Thyroid gland (tissue), 4 donors: ENCODE measurements around the gene SORT1. TPM values are rescaled to one million over a fixed set of nuclear protein-coding genes. Genes with fewer than 3 reads are reported as not detected.

ENCODE experiments used
- DNase-seq, 2 donors: peaks; one replicate each; pipeline ENCODE4 v3.0.0-alpha.2; 2019
- H3K27ac ChIP-seq, 3 donors: fragments of 200-600 bp; sonication (generic); 1 replicate in 2 of 3; 2 replicates in 1 of 3; pipeline ENCODE4 v1.5.1; 2016 to 2019; ENCODE audit warnings: mild to moderate bottlenecking in 1 of 3, moderate library complexity in 1 of 3
- H3K27me3 ChIP-seq: fragments of 200-600 bp; sonication (generic); one replicate; pipeline ENCODE4 v1.5.1; 2019
- H3K36me3 ChIP-seq, 2 donors: fragments of 200-600 bp; sonication (generic); one replicate each; pipeline ENCODE4 v1.5.1; 2016 to 2019
- H3K4me1 ChIP-seq, 2 donors: fragments of 200-600 bp; sonication (generic); one replicate each; pipeline ENCODE4 v1.5.1; 2017 to 2019
- H3K4me3 ChIP-seq, 3 donors: fragments of 200-600 bp; sonication (generic); replicated peaks in 1 of 3; 1 replicate in 2 of 3; 2 replicates in 1 of 3; pipeline ENCODE4 v1.5.1; 2016; ENCODE audit warnings: mild to moderate bottlenecking in 1 of 3
- H3K9me3 ChIP-seq: fragments of 200-600 bp; sonication (generic); one replicate; pipeline ENCODE4 v1.5.1; 2017
- POLR2A ChIP-seq, 2 donors: fragments of 450-650 bp; IDR thresholded peaks; one replicate each; pipeline ENCODE4 v1.6.1; 2017; ENCODE audit warnings: antibody characterized with exemption in 2 of 2, mild to moderate bottlenecking in 2 of 2, moderate library complexity in 1 of 2
- WGBS, 2 donors: methylation state at CpG; one replicate each; pipeline ENCODE4 v1.1.5; 2017; 5-methylcytosine and 5-hydroxymethylcytosine counted together
- intact Hi-C: fragments of 100-400 bp; cut with DNase I; formaldehyde crosslinking; loops from one replicate; pipeline ENCODE4 v1.15.1; 2023
- total RNA-seq, 4 donors: library from RNA; depleted of rRNA; stranded (reverse); fragments of >200 nt; gene quantifications; one replicate each; pipeline ENCODE4 v1.2.3, GENCODE V29; 2016
- TF ChIP-seq, protein P1 (sequence below), 6 experiments: fragments of 200-600 bp in 3 of 6; fragments of 450-650 bp in 3 of 6; sonication (generic) in 3 of 6; IDR thresholded peaks; one replicate each; pipeline ENCODE4 v1.5.1; 2016 to 2019; ENCODE audit warnings: antibody characterized with exemption in 6 of 6, mild to moderate bottlenecking in 2 of 6, inconsistent platforms in 1 of 6, moderate library complexity in 1 of 6

The SORT1 gene
- total RNA-seq, 4 donors from 2014 or later, result 65.7 to 152 (median 137) TPM

GRCh38 chr1:109331113-109331512 is 66.6 kb downstream of the SORT1 start:
- H3K27ac ChIP-seq, result no peak overlapping the region
- no peak for DNase-seq
- TF ChIP-seq, protein P1, sequence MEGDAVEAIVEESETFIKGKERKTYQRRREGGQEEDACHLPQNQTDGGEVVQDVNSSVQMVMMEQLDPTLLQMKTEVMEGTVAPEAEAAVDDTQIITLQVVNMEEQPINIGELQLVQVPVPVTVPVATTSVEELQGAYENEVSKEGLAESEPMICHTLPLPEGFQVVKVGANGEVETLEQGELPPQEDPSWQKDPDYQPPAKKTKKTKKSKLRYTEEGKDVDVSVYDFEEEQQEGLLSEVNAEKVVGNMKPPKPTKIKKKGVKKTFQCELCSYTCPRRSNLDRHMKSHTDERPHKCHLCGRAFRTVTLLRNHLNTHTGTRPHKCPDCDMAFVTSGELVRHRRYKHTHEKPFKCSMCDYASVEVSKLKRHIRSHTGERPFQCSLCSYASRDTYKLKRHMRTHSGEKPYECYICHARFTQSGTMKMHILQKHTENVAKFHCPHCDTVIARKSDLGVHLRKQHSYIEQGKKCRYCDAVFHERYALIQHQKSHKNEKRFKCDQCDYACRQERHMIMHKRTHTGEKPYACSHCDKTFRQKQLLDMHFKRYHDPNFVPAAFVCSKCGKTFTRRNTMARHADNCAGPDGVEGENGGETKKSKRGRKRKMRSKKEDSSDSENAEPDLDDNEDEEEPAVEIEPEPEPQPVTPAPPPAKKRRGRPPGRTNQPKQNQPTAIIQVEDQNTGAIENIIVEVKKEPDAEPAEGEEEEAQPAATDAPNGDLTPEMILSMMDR (IDR thresholded peaks at IDR 0.05), result no peak
- no peak for TF ChIP-seq POLR2A (IDR thresholded peaks at IDR 0.05)
- no peak overlapping the region for H3K4me3 ChIP-seq
- H3K36me3 ChIP-seq, result peaks cover 34 to 54% of the 10 kb centered on the region in 2 donors
- intact Hi-C loops, result no loop called here
- H3K4me1 ChIP-seq, result no peaks in the 10 kb centered on the region
- H3K9me3 ChIP-seq, result no peaks in the 10 kb centered on the region
- no peaks in the 10 kb centered on the region for H3K27me3 ChIP-seq

DNA sequence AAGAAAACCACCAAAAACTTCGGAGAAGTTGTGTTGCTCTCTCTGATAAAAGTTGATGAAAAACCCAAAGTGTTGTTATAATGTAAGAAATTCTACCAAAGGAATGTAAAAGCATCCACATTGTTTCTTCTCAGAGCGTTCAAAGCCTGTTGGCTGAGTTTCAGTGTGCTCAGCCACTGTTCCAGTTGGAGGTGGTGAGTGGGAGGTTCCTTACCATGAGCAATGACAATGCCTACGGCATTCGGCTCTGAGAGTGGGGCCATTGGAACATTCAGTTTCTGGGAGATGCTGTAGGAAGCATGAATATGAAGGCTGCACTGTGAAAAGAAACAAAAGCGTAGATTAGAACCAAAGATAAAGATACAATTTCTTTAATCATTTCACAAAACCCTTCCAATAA is 70.4 kb downstream of the SORT1 start:
- H3K4me1 ChIP-seq, result no peaks in the 10 kb centered on the region
- TF ChIP-seq POLR2A (IDR thresholded peaks at IDR 0.05), result no peak
- TF ChIP-seq, protein P1 (IDR thresholded peaks at IDR 0.05), result no peak
- no peaks in the 10 kb centered on the region for H3K27me3 ChIP-seq
- 87 to 88% methylated on average over 5 of the region's 5 CpGs for WGBS, 2 donors
- H3K9me3 ChIP-seq, result no peaks in the 10 kb centered on the region
- intact Hi-C loops, result no loop called here
- H3K27ac ChIP-seq, result no peak overlapping the region
- DNase-seq, result no peak
- no peak overlapping the region for H3K4me3 ChIP-seq
- peaks cover 35 to 37% of the 10 kb centered on the region in 2 donors for H3K36me3 ChIP-seq

DNA sequence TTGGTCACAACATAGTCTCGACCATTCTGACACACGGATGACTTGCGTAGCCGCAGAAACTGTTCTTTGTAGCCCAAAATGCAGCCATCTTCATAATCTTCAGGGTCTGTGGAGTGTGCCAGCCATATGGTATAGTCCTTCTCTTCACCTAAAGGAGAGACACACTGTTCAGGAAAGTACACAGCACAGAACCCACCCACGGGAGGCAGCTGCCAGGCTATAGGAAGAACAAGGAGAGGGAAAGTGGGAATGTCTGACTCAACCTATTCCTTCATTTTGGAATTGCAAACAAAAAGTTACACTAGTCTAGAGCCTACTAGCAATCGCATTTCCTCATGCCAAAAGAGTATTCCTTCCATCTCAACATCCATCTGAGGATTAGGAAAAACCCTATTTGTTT is 74.7 kb downstream of the SORT1 start:
- Histone ChIP-seq H3K4me3 (no peak overlapping the region), H3K27me3 (no peaks in the 10 kb centered on the region), H3K4me1 (no peaks in the 10 kb centered on the region), H3K27ac (no peak overlapping the region), H3K9me3 (no peaks in the 10 kb centered on the region), H3K36me3 (peaks cover 48 to 73% of the 10 kb centered on the region in 2 donors)
- no peak for DNase-seq
- WGBS, 2 donors, result 97 to 98% methylated on average over 6 of the region's 6 CpGs
- intact Hi-C loops, result no loop called here
- no peak for TF ChIP-seq POLR2A (IDR thresholded peaks at IDR 0.05)
- TF ChIP-seq, protein P1 (IDR thresholded peaks at IDR 0.05), result no peak

- Histone ChIP-seq H3K4me1 (no peaks in the 10 kb centered on the region), H3K9me3 (no peaks in the 10 kb centered on the region), H3K4me3 (no peak overlapping the region), H3K27ac (no peak overlapping the region), H3K27me3 (no peaks in the 10 kb centered on the region), H3K36me3 (peaks cover 57 to 84% of the 10 kb centered on the region in 2 donors)
- WGBS, 2 donors, result 82 to 89% methylated on average over 3 of the region's 3 CpGs
- no peak for TF ChIP-seq POLR2A (IDR thresholded peaks at IDR 0.05)
- TF ChIP-seq, protein P1 (IDR thresholded peaks at IDR 0.05), result no peak
- intact Hi-C loops, result no loop called here
- DNase-seq, result no peak
Observed at GRCh38 chr1:109319114-109319513, 78.6 kb downstream of the SORT1 start.

DNA sequence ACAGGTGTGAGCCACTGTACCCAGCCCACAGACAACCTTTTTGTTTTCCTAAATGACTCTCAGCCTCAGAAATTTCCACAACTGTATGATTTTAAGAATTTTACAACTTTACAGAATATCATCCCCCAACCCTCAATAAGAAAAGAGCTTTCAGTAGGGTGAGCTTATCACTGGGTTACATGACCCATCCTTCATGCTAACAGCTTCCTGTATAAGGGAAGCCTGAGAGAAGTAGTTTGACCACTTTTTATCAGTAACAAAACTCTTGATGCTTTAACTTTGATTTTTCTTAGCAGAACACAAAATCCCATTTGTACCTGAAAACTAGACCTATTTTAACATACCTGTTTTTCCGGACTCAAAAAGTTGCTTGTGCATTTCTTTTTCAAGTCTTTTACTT is 81.2 kb downstream of the SORT1 start:
- H3K27me3 ChIP-seq, result no peaks in the 10 kb centered on the region
- peaks cover 37 to 67% of the 10 kb centered on the region in 2 donors for H3K36me3 ChIP-seq

More for the DNA sequence above, 81.2 kb downstream of the SORT1 start:
- Histone ChIP-seq H3K4me1 (no peaks in the 10 kb centered on the region), H3K27ac (no peak overlapping the region), H3K4me3 (no peak overlapping the region), H3K9me3 (no peaks in the 10 kb centered on the region)
- TF ChIP-seq, protein P1 (IDR thresholded peaks at IDR 0.05), result no peak
- no peak for TF ChIP-seq POLR2A (IDR thresholded peaks at IDR 0.05)
- intact Hi-C loops, result no loop called here
- DNase-seq, result no peak
- WGBS, 2 donors, result 96 to 100% methylated on average over 1 of the region's 1 CpG
